OCI-LY1 (cell line): Measurements from ENCODE around the gene SCOC.

Source experiments
- H2AFZ ChIP-seq: fragments of 200-600 bp; sonication (generic), shearing (Covaris generic); 2 replicates; pipeline ENCODE4 v1.6.0; 2014; ENCODE audit warnings: antibody characterized with exemption, mild to moderate bottlenecking, low read length
- H3F3A ChIP-seq: fragments of 200-600 bp; sonication (generic), shearing (Covaris generic); 2 replicates; pipeline ENCODE4 v1.6.0; 2014; ENCODE audit warnings: mild to moderate bottlenecking, antibody characterized with exemption, low read length, moderate library complexity; ENCODE audit not compliant: insufficient read depth
- H3K27ac ChIP-seq: fragments of 200-600 bp; sonication (generic); 2 replicates; pipeline ENCODE4 v1.5.1; 2014; ENCODE audit warnings: low read length, mixed run types, mild to moderate bottlenecking, low read depth; ENCODE audit not compliant: poor library complexity, severe bottlenecking
- H3K27me3 ChIP-seq: fragments of 200-600 bp; sonication (generic); 2 replicates; pipeline ENCODE4 v1.6.0; 2014; ENCODE audit warnings: antibody characterized with exemption, mild to moderate bottlenecking, low read length, moderate library complexity; ENCODE audit not compliant: insufficient read depth
- H3K36me3 ChIP-seq: fragments of 200-600 bp; sonication (generic); 2 replicates; pipeline ENCODE4 v1.6.1; 2014; ENCODE audit warnings: mild to moderate bottlenecking, antibody characterized with exemption, low read length, moderate library complexity, mixed read lengths; ENCODE audit not compliant: insufficient read depth
- H3K4me1 ChIP-seq: fragments of 200-600 bp; sonication (generic); 2 replicates; pipeline ENCODE4 v1.5.1; 2014; ENCODE audit warnings: mild to moderate bottlenecking, low read length, moderate library complexity; ENCODE audit not compliant: insufficient read depth, severe bottlenecking
- H3K4me2 ChIP-seq: fragments of 200-600 bp; sonication (generic), shearing (Covaris generic); 2 replicates; pipeline ENCODE4 v1.6.1; 2014; ENCODE audit warnings: low read length
- H3K4me3 ChIP-seq: fragments of 200-600 bp; sonication (generic); 2 replicates; pipeline ENCODE4 v1.5.1; 2014; ENCODE audit warnings: low read length, low read depth, mild to moderate bottlenecking, mixed read lengths; ENCODE audit not compliant: poor library complexity, severe bottlenecking
- H3K79me2 ChIP-seq: fragments of 200-600 bp; shearing (Covaris generic); 2 replicates; pipeline ENCODE4 v1.6.1; 2016; ENCODE audit warnings: mixed run types, low read length, mixed read lengths; ENCODE audit not compliant: insufficient read depth
- H3K9ac ChIP-seq: fragments of 200-600 bp; sonication (generic), shearing (Covaris generic); 2 replicates; pipeline ENCODE4 v1.6.1; 2014; ENCODE audit warnings: mild to moderate bottlenecking, low read length, mixed read lengths
- H3K9me2 ChIP-seq: fragments of 200-600 bp; sonication (generic), shearing (Covaris generic); 2 replicates; pipeline ENCODE4 v1.6.1; 2014; ENCODE audit warnings: low read depth, mild to moderate bottlenecking, low read length, mixed read lengths
- H3K9me3 ChIP-seq: fragments of 200-600 bp; shearing (Covaris generic); 2 replicates; pipeline ENCODE4 v1.6.1; 2014; ENCODE audit warnings: low read length, mixed read lengths
- H4K20me1 ChIP-seq: fragments of 200-600 bp; sonication (generic), shearing (Covaris generic); 2 replicates; pipeline ENCODE4 v1.6.0; 2016; ENCODE audit warnings: mild to moderate bottlenecking, low read length; ENCODE audit not compliant: insufficient read depth
- CTCF ChIP-seq: fragments of 200-600 bp; sonication (generic), shearing (Covaris generic); IDR thresholded peaks from 2 replicates; pipeline ENCODE4 v1.5.1; 2017; ENCODE audit warnings: mild to moderate bottlenecking, antibody characterized with exemption, low read length, moderate library complexity, mixed read lengths
- EZH2 ChIP-seq: fragments of 200-600 bp; sonication (generic), shearing (Covaris generic); IDR thresholded peaks from 2 replicates; pipeline ENCODE4 v1.8.0; 2017; ENCODE audit warnings: borderline replicate concordance, mixed run types, mild to moderate bottlenecking, antibody characterized with exemption, low read length, moderate library complexity, mixed read lengths

Gene SCOC

GRCh38 chr4:140395668-140396067, 22.2 kb downstream of the SCOC start:
- Histone ChIP-seq H3K36me3 (no peaks in the 10 kb centered on the region), H2AFZ (no peak overlapping the region), H3K9me3 (no peaks in the 10 kb centered on the region), H3K4me1 (no peaks in the 10 kb centered on the region), H4K20me1 (no peaks in the 10 kb centered on the region), H3K4me3 (no peak overlapping the region), H3K27ac (no peak overlapping the region), H3K9ac (no peak overlapping the region), H3F3A (no peaks in the 10 kb centered on the region), H3K9me2 (no peaks in the 10 kb centered on the region), H3K79me2 (no peaks in the 10 kb centered on the region), H3K27me3 (no peaks in the 10 kb centered on the region), H3K4me2 (no peak overlapping the region)
- TF ChIP-seq EZH2 (no peak), CTCF (no peak)

- Histone ChIP-seq H3K36me3 (no peaks in the 10 kb centered on the region), H3K27me3 (no peaks in the 10 kb centered on the region), H3K27ac (no peak overlapping the region), H3K4me2 (no peak overlapping the region), H3K4me1 (no peaks in the 10 kb centered on the region), H3K4me3 (no peak overlapping the region), H3F3A (no peaks in the 10 kb centered on the region), H3K9ac (no peak overlapping the region), H4K20me1 (no peaks in the 10 kb centered on the region), H3K9me2 (no peaks in the 10 kb centered on the region), H2AFZ (no peak overlapping the region), H3K79me2 (no peaks in the 10 kb centered on the region), H3K9me3 (no peaks in the 10 kb centered on the region)
- TF ChIP-seq EZH2 (no peak), CTCF (no peak)
Observed at GRCh38 chr4:140400111-140400510, 26.7 kb downstream of the SCOC start.

- no peak overlapping the region for H3K4me2 ChIP-seq
- no peak overlapping the region for H3K4me3 ChIP-seq
- no peak for TF ChIP-seq CTCF
- TF ChIP-seq EZH2: no peak
- H4K20me1 ChIP-seq: no peaks in the 10 kb centered on the region
- no peaks in the 10 kb centered on the region for H3K9me3 ChIP-seq
- no peak overlapping the region for H2AFZ ChIP-seq
- no peak overlapping the region for H3K9ac ChIP-seq
- no peaks in the 10 kb centered on the region for H3F3A ChIP-seq
- H3K36me3 ChIP-seq: no peaks in the 10 kb centered on the region
- no peaks in the 10 kb centered on the region for H3K79me2 ChIP-seq
- H3K27me3 ChIP-seq: no peaks in the 10 kb centered on the region
- H3K4me1 ChIP-seq: no peaks in the 10 kb centered on the region
- no peak overlapping the region for H3K27ac ChIP-seq
- no peaks in the 10 kb centered on the region for H3K9me2 ChIP-seq
Observed at GRCh38 chr4:140406292-140406691, 32.8 kb downstream of the SCOC start.
